HG03045 (cell line): Measurements from ENCODE around the gene ZNF552.

Source experiments
- ATAC-seq: cut with Tn5 transposase; IDR thresholded peaks from one replicate; pipeline ENCODE4 v1.9.1; 2021; ENCODE audit warnings: mild to moderate bottlenecking, moderate library complexity; ENCODE audit not compliant: unreplicated experiment

ZNF552 gene

DNA sequence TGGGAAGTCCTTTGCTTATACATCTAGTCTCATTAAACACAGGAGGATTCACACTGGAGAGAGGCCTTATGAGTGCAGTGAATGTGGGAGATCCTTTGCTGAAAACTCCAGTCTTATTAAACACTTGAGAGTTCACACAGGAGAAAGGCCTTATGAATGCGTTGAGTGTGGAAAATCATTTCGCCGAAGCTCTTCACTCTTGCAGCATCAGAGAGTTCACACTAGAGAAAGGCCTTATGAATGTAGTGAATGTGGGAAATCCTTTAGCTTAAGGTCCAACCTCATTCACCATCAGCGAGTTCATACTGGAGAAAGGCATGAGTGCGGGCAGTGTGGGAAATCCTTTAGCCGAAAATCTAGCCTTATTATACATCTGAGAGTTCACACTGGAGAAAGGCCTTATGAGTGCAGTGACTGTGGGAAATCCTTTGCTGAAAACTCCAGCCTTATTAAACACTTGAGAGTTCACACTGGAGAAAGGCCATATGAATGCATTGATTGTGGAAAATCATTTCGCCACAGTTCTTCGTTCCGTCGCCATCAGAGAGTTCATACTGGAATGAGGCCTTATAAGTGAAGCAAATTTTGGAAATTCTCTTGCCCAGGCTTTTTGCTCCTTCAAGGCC is 35.4 kb downstream of the ZNF552 start:
- no peak for ATAC-seq

DNA sequence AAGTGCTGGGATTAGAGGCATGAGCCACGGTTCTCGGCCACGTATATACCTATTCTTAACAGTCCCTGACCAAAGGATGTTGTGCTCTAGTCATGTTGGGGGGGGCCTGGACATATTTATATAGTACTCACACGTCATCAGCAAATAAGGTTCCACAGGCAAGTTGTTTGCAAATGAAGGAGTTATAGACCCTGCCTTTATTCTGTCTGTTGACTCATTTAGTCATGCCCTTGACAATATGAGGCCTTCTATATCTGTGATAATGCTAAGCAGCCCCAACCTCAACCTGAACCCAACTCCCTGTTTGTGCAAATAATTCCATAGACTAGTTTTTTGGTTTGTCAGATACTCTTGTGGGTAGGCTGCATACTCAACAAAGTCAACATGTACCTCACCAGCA is 36.4 kb downstream of the ZNF552 start:
- ATAC-seq = no peak

DNA sequence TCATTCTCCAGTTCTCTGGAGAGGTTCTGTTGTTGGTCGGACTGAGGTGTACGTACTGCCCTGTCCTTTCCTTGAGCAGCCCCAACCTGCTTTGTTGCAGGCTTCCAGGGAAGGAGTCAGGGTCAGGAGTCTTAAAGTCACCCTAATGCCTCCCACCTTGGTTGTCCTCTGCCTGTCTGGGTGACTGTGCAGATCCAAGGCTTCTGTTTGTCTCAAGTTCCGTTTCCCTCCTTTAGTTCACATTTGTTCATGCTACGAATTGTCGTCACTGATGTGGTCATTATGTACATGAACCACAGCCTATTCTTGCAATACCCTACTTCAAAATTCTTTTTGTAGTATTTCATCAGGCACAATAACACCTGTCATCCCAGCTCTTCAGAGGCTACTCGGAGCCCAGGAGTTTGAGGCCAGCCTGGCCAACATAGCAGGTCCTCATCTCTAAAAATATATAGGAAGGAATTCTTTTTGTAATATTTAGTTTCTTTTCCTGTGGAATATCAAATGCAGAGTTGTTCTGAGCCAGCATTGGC is 37.9 kb downstream of the ZNF552 start:
- no peak for ATAC-seq

DNA sequence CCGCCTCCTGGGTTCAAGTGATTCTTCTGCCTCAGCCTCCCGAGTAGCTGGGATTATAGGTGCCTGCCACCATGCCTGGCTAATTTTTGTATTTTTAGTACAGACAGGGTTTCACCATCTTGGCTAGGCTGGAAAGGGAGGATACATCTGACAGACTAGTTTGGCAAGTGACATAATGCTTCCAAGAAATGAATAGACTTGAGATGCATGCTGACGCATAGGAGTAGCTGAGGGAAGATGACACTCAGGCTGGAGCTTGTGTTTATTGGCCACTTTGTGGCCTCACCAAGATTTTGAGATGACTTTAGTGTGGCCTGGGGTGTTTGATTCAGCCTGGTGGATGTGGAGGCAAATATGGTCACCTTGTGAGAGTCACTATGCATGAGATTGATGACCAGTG is 41.2 kb downstream of the ZNF552 start:
- no peak for ATAC-seq

DNA sequence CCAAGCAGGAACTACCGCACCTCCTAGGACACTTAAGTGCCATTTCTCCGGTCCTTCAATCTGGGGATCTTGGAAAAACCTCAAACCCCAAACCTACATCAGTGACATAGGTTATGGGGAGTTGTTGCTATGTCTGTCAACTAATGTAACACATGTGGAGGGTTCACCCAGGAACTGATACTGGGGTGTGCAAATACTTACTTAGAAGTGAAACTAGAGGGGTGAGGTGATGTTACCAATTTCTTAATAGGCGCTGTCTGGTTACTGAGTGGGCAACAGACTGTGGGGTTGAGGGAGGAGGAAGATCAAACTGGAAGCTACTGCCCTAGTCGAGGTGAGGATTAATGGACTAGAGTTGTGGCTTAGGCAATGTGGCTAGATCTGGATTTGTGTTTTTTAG is 43.3 kb downstream of the ZNF552 start:
- ATAC-seq = no peak

GRCh38 chr19:57769345-57770131 is 45.2 kb downstream of the ZNF552 start, which contains the start of gene ZNF586:
ZNF586 (plus strand) TSS chr19:57769676; CDS start chr19:57769843, 167 bp downstream.
- ATAC-seq = peak; percentile 94

GRCh38 chr19:57759096-57759495 is 55.6 kb downstream of the ZNF552 start:
- ATAC-seq = no peak

DNA sequence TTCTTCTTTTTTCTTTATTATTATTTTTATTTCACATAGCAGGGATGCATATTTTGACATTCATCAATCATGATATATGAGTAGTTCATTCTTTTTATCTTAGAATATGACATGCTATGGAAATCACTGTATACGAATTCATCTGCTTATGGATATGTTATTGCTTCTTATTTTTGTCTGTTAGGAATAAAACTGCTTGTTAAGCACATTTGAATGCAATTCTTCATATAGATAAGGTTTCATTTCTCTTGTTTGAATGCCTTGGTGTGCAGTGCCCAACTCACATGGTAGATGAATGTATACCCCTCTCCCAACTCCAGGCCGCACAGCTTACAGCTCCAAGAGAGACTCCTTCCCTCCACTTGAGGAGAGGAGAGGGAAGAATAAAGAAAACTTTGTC is 56.8 kb downstream of the ZNF552 start:
- no peak for ATAC-seq
